GM19099 (cell line): ENCODE data around the gene APC2.

Source experiments
- POLR2A ChIP-seq: IDR thresholded peaks from 3 replicates; pipeline ENCODE4 v1.6.1; 2011; ENCODE audit warnings: low read depth; ENCODE audit not compliant: insufficient read length; ENCODE audit errors: extremely low read depth

The APC2 gene

DNA sequence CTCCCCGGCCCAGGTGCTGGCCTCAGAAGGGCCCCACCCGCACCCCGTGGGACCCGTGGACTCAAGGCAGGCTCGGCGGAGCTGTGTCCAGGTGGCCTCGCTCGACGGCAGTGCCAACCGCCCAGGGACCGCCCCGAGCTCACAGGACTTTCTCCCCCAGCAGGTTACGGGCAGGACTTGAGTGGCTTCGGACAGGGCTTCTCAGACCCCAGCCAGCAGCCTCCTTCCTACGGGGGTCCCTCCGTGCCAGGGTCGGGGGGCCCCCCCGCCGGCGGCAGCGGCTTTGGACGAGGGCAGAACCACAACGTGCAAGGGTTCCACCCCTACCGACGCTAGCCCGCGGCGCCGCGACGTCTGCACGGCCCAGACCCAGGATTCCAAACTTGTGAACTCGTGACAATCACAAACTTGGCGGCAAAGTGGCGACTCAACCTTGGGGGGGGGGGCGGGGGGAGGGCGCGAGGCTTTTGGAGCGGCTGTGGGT lies 15.3 kb upstream of the APC2 start:
- no peak for TF ChIP-seq POLR2A

DNA sequence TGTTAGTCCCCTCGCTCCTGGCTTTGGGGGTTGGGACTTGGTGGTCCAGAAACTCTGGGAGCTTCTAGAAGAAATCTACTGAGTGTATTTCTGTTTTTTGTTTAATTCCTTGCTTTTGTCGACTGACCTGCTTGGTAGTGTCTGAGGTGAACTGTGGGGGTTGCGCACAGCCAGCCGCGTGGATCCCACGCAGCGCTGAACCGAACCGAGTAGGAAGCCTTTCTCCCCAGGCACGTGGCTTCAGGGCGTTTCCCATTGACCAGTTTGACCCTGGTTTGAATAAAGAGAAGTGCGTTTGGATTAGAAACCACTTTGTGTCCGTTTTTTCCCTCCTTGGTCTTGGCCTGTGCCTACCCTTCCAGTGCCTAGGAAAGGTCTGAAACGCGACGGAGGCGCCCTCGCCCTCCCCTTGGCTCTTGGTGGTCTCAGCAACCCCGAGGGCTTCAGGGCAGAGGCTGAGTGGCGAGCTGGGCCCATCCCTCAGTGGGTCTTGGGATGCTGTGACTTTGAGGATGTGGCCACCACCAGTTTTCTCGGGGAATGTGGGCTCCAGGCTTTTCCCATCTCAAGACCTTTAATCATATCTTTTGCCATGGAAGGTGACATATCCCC lies 14.4 kb upstream of the APC2 start:
- TF ChIP-seq POLR2A: no peak

DNA sequence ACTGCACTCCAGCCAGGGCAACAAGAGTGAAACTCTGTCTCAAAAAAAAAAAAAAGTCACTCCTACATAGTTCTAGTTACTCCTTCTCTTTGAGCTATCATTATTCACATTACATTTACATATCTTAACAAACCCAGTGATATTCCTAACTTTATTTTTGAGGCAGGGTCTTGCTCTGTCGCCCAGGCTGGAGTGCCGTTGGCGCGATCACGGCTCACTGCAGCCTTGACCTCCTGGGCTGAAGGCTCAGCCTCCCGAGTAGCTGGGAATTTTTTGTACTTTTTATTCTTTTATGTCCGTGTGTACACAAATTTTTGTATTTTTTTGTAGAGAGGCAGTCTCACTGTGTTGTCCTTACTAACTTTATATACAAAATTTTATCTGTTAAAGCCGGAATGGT lies 12.3 kb upstream of the APC2 start:
- TF ChIP-seq POLR2A: no peak

DNA sequence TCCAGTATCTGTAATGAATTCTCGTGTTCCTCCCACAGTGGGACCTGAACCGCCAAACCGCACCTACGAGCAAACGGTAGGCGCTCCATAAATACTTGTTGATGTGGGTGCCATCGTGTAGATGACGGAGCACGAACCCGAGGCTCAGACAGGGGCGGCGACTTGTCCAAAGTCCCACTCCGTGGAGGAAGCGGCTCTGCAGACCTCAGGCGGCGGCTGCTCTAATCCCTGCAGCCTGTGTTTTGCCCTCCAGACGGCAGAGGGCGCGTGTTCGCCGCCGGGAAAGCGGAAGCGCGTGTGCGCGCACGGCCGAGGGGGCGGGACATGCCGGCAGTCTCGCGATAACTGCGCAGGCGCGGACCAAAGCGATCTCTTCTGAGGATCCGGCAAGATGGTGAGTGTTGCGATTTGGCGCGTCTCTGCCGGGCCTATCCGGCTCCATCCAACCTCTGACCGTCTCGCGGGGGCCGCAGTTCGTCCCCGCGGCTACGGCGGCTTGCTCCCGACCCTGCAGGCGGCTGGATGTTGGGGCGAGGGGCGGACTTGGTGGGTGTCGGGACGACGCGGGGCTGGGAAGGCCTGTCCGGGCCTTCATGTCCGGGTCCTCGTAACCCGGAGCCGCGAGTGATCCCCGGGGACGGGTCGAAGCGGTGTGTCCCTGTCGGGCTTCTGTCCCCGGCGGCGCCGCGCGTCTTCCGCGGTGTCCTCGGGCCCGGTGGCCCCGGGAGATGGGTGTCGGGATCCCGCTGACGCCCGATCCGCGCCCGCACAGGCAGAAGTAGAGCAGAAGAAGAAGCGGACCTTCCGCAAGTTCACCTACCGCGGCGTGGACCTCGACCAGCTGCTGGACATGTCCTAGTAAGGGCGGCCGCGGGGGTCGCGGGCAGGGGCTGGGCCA lies 11.6 kb upstream of the APC2 start, which contains the start of gene RPS15:
Gene RPS15, plus strand, starts transcription at position 362 of the 898 bp plus-strand sequence. Its CDS starts 30 bp downstream, at position 392.
- peak; percentile 99 for TF ChIP-seq POLR2A

GRCh38 chr19:1438933-1439354 lies 11.0 kb upstream of the APC2 start:
- TF ChIP-seq POLR2A: no peak

DNA sequence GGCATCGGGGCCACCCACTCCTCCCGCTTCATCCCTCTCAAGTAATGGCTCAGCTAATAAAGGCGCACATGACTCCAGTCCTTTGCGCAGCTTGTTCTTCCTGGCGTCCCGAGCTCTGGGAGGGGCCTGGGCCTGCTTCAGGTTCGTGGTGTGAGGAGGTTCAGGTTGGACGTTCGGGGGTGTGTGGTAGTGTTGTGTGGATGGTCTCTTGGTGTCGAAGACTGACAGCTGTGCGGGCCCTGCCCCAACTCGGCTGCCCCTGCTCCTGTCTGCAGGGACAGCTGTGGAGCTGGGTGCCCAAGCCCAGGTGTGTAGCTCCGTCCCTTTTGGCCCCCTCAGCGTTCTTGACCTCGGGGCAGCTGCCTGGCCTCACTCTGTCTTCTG lies 9.5 kb upstream of the APC2 start:
- TF ChIP-seq POLR2A: no peak

GRCh38 chr19:1441022-1441426 lies 8.9 kb upstream of the APC2 start:
- TF ChIP-seq POLR2A: no peak

DNA sequence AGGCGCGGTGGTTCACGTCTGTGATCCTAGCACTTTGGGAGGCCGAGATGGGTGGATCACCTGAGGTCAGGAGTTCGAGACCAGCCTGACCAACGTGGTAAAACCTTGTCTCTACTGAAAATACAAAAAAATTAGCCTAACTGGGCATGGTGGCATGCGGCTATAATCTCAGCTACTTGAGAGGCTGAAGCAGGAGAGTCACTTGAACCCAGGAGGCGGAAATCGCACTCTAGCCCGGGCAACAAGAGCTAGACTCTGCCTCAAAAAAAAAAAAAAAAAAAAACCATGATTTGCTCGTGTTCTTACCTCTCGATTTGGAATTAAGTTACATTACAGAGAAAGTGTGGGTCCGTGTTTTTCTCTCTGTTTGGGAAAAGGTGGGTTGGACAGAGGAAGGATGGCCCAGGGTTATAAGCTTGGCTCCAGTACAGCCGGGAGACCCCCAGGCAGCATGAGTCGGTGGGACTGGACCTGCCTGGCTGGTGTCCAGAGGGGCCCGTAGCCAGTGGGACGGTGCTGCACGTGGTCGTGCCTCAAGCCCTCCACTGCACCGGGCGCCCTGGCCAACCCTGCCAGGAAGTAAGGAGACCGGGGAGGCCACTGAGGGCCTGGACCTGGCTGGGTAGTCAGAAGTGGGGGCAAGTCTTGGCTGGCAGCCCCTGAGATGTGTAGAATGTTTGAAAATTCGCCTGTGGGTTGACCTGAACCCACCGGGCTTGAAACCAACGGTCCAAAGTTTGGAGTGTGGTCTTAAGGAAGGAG lies 8.1 kb upstream of the APC2 start:
- TF ChIP-seq POLR2A: peak; percentile 13

- TF ChIP-seq POLR2A: peak; percentile 27
Observed at GRCh38 chr19:1445185-1445931, 4.6 kb upstream of the APC2 start.

GRCh38 chr19:1445932-1446712 lies 3.8 kb upstream of the APC2 start:
- TF ChIP-seq POLR2A: no peak

- TF ChIP-seq POLR2A: no peak
Observed at GRCh38 chr19:1446713-1447481, 3.0 kb upstream of the APC2 start.

DNA sequence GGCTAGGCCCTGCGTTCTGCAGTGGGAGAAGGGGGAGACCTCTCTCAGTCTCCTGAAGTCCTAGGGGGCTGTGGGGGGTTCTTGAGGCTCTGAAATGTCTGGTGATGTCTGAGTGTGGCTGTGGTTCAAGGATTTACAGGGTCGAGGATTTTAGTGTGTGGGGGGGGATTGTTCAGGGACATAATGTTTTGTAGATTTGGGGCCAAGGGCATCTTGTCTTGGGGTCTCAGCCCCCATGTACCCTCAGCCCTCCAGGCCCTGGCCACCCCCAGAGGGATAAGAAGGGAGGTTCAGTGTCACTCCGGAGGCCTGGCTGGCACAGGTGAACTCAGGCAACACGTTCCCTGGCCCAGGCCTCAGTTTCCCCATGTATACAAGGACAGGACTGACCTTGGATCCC lies 2.4 kb upstream of the APC2 start:
- TF ChIP-seq POLR2A: no peak

DNA sequence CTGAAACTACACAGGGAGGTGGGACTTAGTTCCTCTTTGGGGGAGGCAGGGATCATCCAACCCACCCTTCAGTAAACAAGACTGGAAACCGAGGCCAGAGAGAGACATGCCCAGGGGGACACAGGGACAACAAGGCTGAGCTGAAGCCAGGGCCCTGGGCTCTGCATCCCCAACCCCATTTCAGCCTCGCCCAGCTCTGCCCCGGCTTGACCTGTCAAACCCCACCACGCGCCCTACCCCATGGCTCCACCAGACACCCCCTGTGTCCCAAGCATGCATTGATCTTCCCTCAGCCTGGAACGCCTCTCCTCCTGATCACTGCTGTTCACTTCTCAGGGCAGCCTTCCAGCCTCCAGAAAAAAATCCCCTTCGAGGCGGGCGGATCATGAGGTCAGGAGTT lies 2.0 kb upstream of the APC2 start:
- no peak for TF ChIP-seq POLR2A
